HG03159 (cell line): ENCODE measurements around the gene EDN1.

Source experiments
- ATAC-seq: cut with Tn5 transposase; IDR thresholded peaks from one replicate; pipeline ENCODE4 v1.9.1; 2021; ENCODE audit warnings: mild to moderate bottlenecking, moderate library complexity; ENCODE audit not compliant: unreplicated experiment

The EDN1 gene

DNA sequence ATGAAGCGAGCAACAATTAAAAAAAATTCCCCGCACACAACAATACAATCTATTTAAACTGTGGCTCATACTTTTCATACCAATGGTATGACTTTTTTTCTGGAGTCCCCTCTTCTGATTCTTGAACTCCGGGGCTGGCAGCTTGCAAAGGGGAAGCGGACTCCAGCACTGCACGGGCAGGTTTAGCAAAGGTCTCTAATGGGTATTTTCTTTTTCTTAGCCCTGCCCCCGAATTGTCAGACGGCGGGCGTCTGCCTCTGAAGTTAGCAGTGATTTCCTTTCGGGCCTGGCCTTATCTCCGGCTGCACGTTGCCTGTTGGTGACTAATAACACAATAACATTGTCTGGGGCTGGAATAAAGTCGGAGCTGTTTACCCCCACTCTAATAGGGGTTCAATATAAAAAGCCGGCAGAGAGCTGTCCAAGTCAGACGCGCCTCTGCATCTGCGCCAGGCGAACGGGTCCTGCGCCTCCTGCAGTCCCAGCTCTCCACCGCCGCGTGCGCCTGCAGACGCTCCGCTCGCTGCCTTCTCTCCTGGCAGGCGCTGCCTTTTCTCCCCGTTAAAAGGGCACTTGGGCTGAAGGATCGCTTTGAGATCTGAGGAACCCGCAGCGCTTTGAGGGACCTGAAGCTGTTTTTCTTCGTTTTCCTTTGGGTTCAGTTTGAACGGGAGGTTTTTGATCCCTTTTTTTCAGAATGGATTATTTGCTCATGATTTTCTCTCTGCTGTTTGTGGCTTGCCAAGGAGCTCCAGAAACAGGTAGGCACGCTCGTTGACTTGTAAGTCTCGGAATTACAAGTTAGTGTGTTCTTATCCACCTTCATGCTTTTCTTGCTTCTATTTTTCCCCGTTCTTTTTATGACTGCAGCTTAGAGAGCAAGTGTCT is at the start of gene EDN1:
Gene EDN1 (plus strand): TSS at position 429 of the 888 bp plus-strand sequence. CDS start 269 bp downstream, at position 698.
- ATAC-seq, result peak; percentile 89

DNA sequence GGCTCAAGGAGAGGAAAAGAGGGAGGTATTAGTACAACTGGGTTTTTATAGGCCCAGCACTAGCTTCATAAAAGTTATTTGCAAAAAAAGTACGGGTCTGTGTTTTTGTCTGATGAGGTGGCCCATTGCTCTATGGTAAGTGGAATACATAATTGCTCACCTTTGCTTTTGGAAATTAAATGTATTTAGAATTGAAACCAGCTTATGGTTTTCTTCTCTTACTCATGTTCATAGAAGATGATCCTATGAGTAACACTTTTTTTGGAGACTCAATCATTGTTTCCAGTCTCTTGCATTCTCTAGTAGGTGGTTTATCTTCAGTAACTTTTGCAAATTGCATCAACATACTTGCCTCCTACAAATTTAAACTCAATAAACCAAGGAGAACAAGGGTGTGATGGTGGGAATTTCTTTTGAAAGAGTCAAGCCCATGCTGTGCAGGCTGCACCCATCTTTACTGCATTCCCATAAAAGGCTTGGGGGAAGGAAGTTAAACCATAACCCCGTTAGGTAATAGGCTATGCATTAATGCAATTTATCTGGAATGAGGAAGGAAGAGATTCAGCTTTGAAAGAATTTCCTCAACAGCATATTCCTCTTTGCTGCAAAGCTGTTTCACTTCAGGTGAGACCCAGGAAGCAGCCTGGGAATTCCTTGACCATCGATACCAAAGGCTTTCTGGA is 48.5 kb upstream of the EDN1 start:
- ATAC-seq, result no peak

DNA sequence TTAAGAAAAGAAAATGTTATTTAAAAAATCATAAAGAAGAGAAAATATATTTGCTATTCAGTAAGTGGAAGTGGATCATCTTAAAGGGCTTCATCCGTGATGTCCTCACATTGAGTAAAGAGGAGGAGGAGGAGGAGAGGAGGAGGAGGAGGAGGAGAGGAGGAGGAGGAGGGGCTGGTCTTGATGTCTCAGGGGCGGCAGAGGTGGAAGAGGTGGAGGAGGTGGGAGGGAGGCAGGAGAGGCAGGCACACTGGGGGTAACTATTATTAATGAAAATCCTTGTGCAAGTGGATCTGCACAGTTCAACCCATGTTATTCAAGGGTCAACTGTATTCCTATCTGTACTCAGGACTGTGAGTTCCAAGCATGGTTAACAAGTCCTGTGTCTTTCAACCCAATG is 47.0 kb upstream of the EDN1 start:
- no peak for ATAC-seq

DNA sequence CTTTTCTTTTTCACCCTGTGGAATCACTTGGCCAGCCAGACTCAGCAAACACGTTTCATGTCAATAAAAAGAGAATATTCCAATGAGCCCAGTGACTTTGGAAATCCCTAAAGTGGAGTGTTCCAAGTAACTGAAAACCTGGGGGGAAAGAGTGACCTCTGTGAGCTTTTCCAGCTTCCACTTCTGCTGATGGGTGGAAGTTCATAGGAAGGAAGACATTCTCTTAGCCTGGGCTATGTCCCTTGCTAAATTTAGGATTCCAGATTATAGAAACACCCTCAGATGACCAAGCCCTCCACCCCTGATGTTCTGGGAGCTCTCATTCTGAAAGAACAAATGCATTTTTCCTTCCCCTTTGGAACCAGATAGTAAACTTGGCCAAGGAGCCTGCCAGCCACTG is 44.8 kb upstream of the EDN1 start:
- no peak for ATAC-seq

DNA sequence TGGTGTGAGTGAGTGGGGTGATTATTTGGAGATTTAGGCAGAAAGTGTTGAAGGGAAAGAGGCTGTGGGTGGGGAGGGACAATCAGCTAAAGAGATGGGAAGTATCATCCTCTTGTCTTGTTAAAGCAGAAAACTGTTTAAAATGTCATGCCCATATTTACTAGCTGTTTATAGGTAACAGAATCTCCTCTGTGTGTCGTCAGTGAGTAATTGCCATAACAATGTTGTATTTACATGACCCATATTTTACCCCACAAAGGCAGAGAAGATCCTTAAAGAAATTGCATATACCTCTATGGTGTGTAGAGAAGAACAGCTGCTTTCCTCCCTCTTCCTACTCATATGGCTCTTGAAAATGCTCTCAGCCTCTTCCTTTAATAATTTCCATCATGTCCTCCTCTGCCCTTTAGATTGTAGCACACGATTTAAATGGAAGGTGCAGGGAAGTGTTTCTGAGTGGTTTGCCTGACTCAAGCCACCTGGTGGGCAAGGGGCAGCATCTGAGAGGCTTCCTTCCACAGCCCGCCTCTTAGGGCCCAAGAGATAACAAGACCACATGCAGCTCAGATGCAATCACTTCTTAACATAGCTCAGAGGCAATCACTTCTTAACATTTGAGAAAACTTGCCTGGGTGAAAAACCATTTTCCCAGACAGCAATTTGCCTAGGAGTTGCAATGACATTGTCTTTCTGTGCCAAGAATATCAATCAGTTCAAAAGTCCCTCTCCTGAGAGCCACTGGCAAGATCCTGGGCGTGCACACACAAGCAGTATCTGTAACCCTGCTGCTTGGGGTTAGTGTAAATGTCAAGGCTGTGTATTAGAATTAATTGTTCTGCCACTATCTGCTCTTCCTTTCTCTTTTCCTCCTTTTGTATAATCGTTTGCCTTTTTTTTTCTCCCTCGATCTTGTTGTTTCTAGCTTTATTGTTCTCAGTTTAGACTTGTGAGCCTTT is 44.1 kb upstream of the EDN1 start:
- ATAC-seq, result no peak

DNA sequence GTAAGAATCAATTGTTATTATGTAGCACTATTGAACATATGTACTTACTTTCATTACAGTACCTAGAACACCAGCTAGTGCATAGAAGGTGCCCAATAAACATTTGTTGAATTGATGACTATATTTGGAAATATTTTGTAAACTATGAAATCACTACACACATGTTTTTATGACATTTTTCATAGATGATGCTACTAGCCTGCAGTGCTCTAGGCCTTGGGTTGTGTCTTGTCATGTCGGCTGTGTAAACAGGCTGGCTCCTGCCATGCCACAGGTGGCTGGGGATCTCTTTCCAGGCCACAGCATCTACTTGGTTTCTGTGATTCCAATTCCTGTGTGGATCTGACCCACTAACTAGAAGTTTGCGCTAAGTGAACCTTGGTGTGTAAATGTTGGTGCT is 43.3 kb upstream of the EDN1 start:
- no peak for ATAC-seq

DNA sequence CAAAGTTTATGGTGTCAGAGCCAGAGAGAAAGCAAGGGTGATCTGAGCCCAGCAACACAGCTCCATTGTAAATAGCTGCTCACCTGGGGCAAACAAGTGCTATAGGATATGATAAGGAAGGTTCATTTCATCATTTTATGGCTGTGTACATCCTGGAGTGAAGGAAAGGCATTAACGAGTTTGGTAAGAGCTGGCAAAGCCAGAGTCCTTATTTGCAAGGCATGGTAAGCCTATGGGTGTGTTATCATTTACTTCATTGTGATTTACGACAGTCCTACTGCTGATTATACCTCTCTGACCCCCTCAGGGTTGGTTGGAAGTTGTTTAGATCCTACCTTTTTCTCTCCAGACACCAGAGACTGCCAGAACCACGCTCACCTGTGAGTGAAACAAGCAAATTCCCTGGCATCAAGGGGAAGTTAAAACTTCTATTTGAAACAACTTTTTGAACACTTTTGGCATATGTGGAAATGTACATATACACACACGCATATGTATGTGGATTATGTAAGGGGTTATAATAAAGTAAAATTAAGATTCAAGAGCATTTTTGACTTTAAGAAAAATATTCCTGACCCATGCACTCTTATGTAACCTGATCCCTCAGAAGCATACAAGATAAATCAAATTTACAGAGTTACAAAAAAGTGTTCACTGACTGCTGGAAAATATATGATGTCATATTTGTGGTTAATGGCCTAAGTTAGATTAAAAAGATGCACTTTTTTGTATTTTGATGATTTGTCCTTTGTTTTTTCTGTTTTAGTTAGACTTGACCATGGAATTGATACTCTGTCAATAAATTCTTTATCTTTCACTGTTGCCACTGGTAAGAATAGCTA is 40.4 kb upstream of the EDN1 start:
- ATAC-seq, result no peak

DNA sequence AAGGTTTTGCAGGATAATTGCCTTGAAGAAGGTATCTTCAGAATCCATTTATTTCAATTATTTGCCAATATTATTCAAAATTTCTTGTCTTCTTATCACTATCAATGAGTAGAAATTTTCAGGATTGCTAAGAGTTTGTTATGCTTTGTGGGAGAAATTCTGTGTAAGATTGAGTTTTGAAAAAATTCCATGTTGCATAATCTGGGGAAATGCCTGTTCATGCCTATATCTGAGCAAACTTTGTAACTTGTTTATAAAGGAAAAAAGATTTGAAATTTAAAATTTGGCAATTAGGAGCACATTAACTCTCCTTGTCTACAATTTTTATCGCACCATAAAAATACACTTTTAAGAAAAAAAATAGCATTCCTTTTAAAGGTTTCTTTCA is 39.8 kb upstream of the EDN1 start:
- no peak for ATAC-seq

DNA sequence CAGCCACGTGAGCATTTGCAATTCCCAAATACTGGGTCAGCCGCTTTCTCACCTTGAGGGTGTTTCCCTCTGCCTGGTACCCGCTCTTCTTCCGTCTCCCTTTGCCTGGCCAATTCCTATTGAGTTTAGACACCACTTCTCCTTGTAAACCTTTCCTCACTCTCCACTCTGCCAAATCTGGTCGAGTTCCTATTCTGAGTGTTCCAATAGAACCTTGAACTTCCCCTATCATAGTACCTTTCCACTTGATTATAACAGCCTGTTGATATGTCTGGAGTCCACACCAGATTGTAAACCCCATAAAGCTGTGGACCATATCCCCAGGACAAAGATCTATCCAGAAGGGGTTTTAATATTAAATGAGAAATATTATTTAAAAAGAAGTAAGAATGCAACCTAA is 36.0 kb upstream of the EDN1 start:
- ATAC-seq, result no peak

DNA sequence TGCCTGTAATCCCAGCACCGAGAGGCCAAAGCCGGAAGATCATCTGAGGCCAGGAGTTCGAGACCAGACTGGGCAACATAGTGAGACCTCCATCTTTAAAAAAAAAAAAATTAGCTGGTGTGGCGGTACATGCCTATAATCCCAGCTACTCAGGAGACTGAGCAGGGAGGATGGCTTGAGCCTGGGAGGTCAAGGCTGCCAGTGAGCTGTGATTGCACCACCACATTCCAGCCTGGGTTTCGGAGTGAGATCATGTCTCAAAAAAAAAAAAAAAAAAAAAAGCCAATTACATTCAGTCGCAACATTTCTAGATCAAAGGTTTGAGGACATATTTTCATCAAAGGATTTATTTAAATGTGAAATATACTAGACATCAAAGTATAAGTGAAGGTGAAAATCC is 32.0 kb upstream of the EDN1 start:
- no peak for ATAC-seq

DNA sequence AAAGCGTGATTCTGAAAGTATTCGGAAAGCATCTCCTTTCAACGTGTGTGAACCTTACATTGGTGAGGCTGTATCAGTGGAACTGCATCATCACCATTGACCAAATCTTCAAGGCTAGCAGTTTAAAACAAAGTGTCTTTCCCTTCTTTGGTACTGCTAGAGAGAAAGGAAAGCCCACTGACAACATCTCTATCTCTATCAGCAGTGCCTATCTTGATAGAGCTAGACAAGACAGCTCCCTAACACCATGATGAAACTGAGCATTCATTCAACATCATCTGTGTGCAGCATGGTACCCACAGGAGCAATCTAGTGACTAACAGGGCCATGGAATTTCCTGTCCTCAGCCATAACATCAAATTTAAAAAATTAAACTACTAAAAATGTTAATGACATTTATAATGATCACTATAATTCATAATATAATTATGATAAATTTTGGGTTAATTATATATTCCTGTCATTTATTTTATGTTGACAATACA is 31.5 kb upstream of the EDN1 start:
- ATAC-seq, result no peak

DNA sequence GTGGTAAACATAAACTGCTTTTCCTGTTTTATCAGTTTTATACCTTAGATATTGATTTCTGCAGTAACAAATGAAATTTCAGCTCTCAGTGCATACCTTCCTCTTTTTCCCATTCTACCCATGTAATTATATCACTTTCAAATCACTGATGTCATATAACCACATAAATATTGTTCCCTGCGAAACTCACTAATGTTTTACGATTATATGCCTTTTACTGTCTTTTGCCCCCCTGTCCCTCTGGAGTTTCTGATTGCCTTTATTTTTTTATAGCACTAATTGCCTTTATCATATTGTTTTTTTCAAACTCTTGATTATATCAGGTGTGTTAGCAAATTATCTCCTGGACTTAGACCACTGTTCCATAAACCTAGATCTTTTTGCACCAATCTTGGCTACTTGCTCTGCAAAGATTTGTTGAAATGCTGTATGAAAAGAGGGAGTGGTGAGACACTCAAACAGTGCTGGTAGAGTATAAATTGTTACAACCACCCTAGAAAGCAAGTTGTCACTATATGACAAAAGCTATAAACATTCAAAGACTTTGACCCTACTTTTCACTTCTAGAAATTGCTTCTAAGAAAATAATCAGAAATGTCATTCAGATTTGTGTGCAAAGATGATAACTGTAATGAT is 29.6 kb upstream of the EDN1 start:
- ATAC-seq, result no peak

DNA sequence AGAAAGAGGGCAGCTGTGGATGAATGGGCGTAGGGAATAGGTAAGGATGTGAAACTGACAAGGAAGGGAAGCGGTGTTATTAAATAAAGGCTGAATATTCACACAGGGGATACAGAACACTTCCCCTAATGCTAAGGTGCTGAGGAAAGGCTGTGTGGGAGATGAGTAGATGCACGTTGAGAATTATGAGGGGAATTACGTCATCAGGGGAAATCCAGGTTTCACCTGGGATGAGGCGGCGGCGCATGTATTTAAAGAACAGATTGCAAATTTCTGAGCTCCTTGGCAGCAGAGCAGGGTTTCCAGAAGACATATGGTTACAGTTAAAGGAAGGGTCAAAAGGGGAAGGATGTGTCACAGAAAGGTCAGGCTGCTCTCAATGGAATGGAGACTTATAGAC is 28.7 kb upstream of the EDN1 start:
- ATAC-seq, result no peak

DNA sequence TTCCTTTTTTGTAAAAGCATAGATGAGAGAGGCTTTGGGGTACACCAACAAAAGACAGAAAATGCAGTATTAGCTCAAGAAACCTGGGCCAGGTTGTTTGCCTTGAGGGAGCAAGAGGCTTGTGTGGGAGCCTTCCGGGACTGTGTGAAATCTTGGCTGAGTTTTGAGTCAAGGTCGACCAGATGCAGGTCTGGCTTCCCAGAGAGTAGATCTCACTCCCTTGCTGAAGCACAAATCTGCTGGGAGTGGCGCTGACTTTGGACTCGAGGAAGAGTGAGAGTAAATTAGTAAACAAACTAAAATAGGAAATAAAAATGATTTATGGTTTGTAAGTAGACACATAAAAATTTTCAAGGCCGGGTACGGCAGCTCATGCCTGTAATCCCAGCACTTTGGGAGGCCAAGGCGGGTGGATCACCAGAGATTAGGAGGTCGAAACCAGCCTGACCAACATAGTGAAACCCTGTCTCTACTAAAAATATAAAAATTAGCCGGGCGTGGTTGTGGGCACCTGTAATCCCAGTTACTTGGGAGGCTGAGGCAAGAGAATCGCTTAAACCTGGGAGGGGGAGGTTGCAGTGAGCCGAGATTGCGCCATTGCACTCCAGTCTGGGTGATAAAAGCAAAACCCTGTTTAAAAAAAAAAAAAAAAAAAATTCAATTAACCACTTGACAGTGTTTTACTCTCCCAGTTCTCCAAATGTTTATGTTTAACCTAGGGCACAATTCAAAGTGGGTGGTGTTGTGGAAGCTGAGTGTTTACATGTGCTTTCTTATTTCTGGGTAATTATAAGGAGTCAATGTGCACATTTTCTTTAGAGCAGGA is 27.7 kb upstream of the EDN1 start:
- ATAC-seq, result no peak

DNA sequence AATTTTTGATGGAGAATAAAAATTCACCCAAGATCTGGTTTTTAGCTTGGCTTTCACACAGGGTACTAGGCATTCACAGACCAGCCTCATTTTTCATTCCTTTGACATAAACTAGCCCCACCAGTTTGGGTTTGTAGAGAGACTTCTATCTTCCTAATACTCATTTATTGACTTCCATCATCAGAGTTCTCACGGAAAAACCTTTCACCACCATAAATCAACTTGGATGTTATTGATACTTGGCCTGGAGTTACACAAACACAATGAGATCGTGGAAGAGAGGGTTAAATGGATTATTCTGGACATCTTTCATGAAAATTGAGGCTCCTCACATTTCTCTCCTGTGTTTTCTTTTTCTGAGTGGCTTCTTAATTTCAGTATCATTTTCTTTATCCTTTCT is 26.8 kb upstream of the EDN1 start:
- no peak for ATAC-seq

DNA sequence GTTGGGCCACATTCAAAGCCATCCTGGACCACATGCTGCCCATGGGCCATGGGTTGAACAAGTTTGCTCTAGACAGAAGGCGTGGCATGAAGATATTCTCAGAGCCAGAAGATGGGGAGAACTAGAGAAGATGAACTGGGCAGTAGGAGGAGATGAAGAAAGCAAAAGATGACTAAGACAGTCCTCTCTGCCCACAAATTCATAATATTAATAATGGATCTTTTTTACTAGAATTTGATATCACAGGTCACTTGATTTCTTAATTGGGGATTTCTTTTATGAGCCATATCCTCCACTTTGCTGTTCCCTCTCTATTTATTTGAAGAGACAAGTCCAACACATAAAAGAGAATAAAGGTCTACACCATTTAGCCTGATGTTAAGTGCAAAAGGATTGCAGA is 25.5 kb upstream of the EDN1 start:
- ATAC-seq, result no peak

DNA sequence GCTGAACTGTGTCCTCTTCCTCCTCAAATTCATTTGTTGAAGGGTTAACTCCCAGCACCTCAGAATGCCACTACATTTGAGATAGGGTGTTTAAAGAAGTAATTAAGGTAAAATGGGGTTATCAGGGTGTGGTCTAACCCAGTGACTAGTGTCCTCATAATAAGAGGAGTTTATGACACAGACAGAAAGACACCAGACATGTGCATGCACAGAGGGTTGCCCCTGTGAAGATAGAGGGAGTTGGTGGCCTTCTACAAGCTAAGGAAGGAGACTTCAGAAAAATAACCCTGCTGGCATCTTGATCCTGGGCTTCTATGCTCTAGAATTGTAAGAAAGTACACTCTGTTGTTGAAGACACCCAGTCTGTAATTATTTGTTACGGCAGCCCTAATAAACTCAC is 24.9 kb upstream of the EDN1 start:
- no peak for ATAC-seq

DNA sequence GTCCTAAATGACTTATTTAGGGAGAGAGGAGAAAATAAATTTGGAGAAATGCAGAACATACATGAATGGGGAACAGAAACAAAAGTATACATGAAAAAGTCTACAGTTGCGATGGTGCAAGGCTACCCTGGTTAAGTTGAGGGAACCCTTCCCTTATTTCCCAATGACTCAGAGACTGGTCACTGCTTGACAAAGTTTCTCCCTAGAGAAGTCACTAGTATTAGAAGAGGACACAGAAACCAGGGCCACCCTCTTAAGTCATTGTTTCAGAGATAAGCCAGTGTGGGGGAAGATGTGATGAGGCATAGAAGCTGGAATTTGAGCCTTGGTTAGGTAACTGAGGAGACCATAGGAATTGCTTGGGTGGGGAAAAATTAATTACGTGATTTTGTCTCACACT is 24.4 kb upstream of the EDN1 start:
- ATAC-seq, result no peak

DNA sequence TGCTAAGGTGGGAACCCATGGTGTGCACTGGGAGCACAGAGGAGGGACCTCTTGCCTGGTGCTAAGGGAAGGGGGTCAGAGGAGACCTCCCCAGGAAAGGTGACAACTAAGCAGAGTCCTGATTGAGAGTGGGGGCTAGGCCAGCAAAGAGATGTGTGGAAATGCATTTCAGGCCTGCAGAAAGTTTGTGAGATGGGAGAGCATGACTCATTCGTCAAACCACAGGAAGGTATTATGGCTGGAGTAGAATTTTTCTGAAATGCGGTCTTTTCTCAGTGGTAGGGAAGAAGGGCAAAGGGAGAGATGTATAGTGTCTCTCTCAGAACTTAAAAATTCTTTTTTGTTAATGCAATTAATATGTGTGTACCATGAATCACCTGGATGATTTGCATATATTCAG is 23.6 kb upstream of the EDN1 start:
- no peak for ATAC-seq
